ENCODE results near the gene BICDL2.
A peak's percentile ranks its signal among the peaks of the same experiment; 100 is the strongest.

The BICDL2 gene

GRCh38 chr16:3046641-3047386, 10.1 kb upstream of the BICDL2 start:
- Histone ChIP-seq H3K4me3 (ENCODE audit: extremely low read depth, insufficient read depth, low read length, poor library complexity, severe bottlenecking) (peak overlapping the region; percentile 51), H3K27ac (ENCODE audit: low read depth, low read length, severe bottlenecking) (no peak overlapping the region), H3K9me3 (ENCODE audit: control insufficient read depth, low read length) (no peaks in the 10 kb centered on the region), H3K4me1 (ENCODE audit: control insufficient read depth, insufficient read depth, low read length, poor library complexity, severe bottlenecking) (no peaks in the 10 kb centered on the region), H3K36me3 (ENCODE audit: control insufficient read depth, insufficient read depth, low read length) (no peaks in the 10 kb centered on the region)
- WGBS, 2 experiments (ENCODE audit: insufficient coverage in 2 of 2), result 3 to 5% methylated on average over 27 to 45 of the region's 54 CpGs

- WGBS, 2 experiments (ENCODE audit: insufficient coverage in 2 of 2), result 0% methylated on average over 52 to 69 of the region's 86 CpGs
- H3K9me3 ChIP-seq (ENCODE audit: control insufficient read depth, low read length), result no peaks in the 10 kb centered on the region
- no peak within 1 kb of the TSS for H3K27ac ChIP-seq (ENCODE audit: low read depth, low read length, severe bottlenecking)
- H3K4me1 ChIP-seq (ENCODE audit: control insufficient read depth, insufficient read depth, low read length, poor library complexity, severe bottlenecking), result no peaks in the 10 kb centered on the region
- H3K4me3 ChIP-seq (ENCODE audit: extremely low read depth, insufficient read depth, low read length, poor library complexity, severe bottlenecking), result peak within 1 kb of the TSS; percentile 51
- no peaks in the 10 kb centered on the region for H3K36me3 ChIP-seq (ENCODE audit: control insufficient read depth, insufficient read depth, low read length)
These were observed 9.3 kb upstream of the BICDL2 start, which contains the start of gene MMP25 for GRCh38 chr16:3045758-3046640. MMP25 (plus strand) TSS chr16:3046561; CDS start chr16:3046918, 357 bp downstream.

GRCh38 chr16:3044708-3045107, 8.0 kb upstream of the BICDL2 start:
- Histone ChIP-seq H3K27ac (ENCODE audit: low read depth, low read length, severe bottlenecking) (no peak overlapping the region), H3K4me3 (ENCODE audit: extremely low read depth, insufficient read depth, low read length, poor library complexity, severe bottlenecking) (no peak overlapping the region), H3K36me3 (ENCODE audit: control insufficient read depth, insufficient read depth, low read length) (no peaks in the 10 kb centered on the region), H3K9me3 (ENCODE audit: control insufficient read depth, low read length) (no peaks in the 10 kb centered on the region), H3K4me1 (ENCODE audit: control insufficient read depth, insufficient read depth, low read length, poor library complexity, severe bottlenecking) (no peaks in the 10 kb centered on the region)
- whole genome bisulfite sequencing, 2 experiments (ENCODE audit: insufficient coverage in 2 of 2), result 94 to 96% methylated on average over 4 to 5 of the region's 6 CpGs

- Histone ChIP-seq H3K9me3 (ENCODE audit: control insufficient read depth, low read length) (no peaks in the 10 kb centered on the region), H3K27ac (ENCODE audit: low read depth, low read length, severe bottlenecking) (no peak overlapping the region), H3K4me3 (ENCODE audit: extremely low read depth, insufficient read depth, low read length, poor library complexity, severe bottlenecking) (no peak overlapping the region), H3K36me3 (ENCODE audit: control insufficient read depth, insufficient read depth, low read length) (no peaks in the 10 kb centered on the region), H3K4me1 (ENCODE audit: control insufficient read depth, insufficient read depth, low read length, poor library complexity, severe bottlenecking) (no peaks in the 10 kb centered on the region)
- WGBS, 2 experiments (ENCODE audit: insufficient coverage in 2 of 2), result 100% methylated on average over 1 of the region's 3 CpGs; no CpG with 5 or more reads in 1 of the 2 experiments
These were observed 5.6 kb upstream of the BICDL2 start for GRCh38 chr16:3042376-3042775.

- H3K9me3 ChIP-seq (ENCODE audit: control insufficient read depth, low read length), result no peaks in the 10 kb centered on the region
- H3K27ac ChIP-seq (ENCODE audit: low read depth, low read length, severe bottlenecking), result no peak overlapping the region
- no peaks in the 10 kb centered on the region for H3K4me1 ChIP-seq (ENCODE audit: control insufficient read depth, insufficient read depth, low read length, poor library complexity, severe bottlenecking)
- H3K4me3 ChIP-seq (ENCODE audit: extremely low read depth, insufficient read depth, low read length, poor library complexity, severe bottlenecking), result no peak overlapping the region
- 83 to 87% methylated on average over 4 to 5 of the region's 5 CpGs for WGBS, 2 experiments (ENCODE audit: insufficient coverage in 2 of 2)
- H3K36me3 ChIP-seq (ENCODE audit: control insufficient read depth, insufficient read depth, low read length), result no peaks in the 10 kb centered on the region
These were observed 2.2 kb upstream of the BICDL2 start for GRCh38 chr16:3038896-3039295.

- WGBS, 2 experiments (ENCODE audit: insufficient coverage in 2 of 2), result 63 to 70% methylated on average over 9 to 11 of the region's 11 CpGs
- Histone ChIP-seq H3K27ac (ENCODE audit: low read depth, low read length, severe bottlenecking) (no peak overlapping the region), H3K4me3 (ENCODE audit: extremely low read depth, insufficient read depth, low read length, poor library complexity, severe bottlenecking) (no peak overlapping the region), H3K36me3 (ENCODE audit: control insufficient read depth, insufficient read depth, low read length) (no peaks in the 10 kb centered on the region), H3K9me3 (ENCODE audit: control insufficient read depth, low read length) (no peaks in the 10 kb centered on the region), H3K4me1 (ENCODE audit: control insufficient read depth, insufficient read depth, low read length, poor library complexity, severe bottlenecking) (no peaks in the 10 kb centered on the region)
These were observed 1.5 kb upstream of the BICDL2 start for GRCh38 chr16:3038256-3038655.

- 8 to 13% methylated on average over 20 to 25 of the region's 40 CpGs for WGBS, 2 experiments (ENCODE audit: insufficient coverage in 2 of 2)
- no peaks in the 10 kb centered on the region for H3K4me1 ChIP-seq (ENCODE audit: control insufficient read depth, insufficient read depth, low read length, poor library complexity, severe bottlenecking)
These were observed 595 bp downstream of the BICDL2 start for GRCh38 chr16:3035972-3036725.

GRCh38 chr16:3035289-3035971, 1.3 kb downstream of the BICDL2 start:
- Histone ChIP-seq H3K4me1 (ENCODE audit: control insufficient read depth, insufficient read depth, low read length, poor library complexity, severe bottlenecking) (no peaks in the 10 kb centered on the region), H3K36me3 (ENCODE audit: control insufficient read depth, insufficient read depth, low read length) (no peaks in the 10 kb centered on the region), H3K4me3 (ENCODE audit: extremely low read depth, insufficient read depth, low read length, poor library complexity, severe bottlenecking) (no peak overlapping the region), H3K27ac (ENCODE audit: low read depth, low read length, severe bottlenecking) (no peak overlapping the region), H3K9me3 (ENCODE audit: control insufficient read depth, low read length) (no peaks in the 10 kb centered on the region)
- 62 to 74% methylated on average over 8 to 19 of the region's 19 CpGs for WGBS, 2 experiments (ENCODE audit: insufficient coverage in 2 of 2)

More at GRCh38 chr16:3035972-3036725, 595 bp downstream of the BICDL2 start:
- Histone ChIP-seq H3K4me3 (ENCODE audit: extremely low read depth, insufficient read depth, low read length, poor library complexity, severe bottlenecking) (no peak overlapping the region), H3K36me3 (ENCODE audit: control insufficient read depth, insufficient read depth, low read length) (no peaks in the 10 kb centered on the region), H3K9me3 (ENCODE audit: control insufficient read depth, low read length) (no peaks in the 10 kb centered on the region), H3K27ac (ENCODE audit: low read depth, low read length, severe bottlenecking) (no peak overlapping the region)

- WGBS, 2 experiments (ENCODE audit: insufficient coverage in 2 of 2), result 68% methylated on average over 6 to 7 of the region's 7 CpGs
- H3K27ac ChIP-seq (ENCODE audit: low read depth, low read length, severe bottlenecking), result no peak overlapping the region
- no peak overlapping the region for H3K4me3 ChIP-seq (ENCODE audit: extremely low read depth, insufficient read depth, low read length, poor library complexity, severe bottlenecking)
- H3K9me3 ChIP-seq (ENCODE audit: control insufficient read depth, low read length), result no peaks in the 10 kb centered on the region
- H3K4me1 ChIP-seq (ENCODE audit: control insufficient read depth, insufficient read depth, low read length, poor library complexity, severe bottlenecking), result peaks cover 7% of the 10 kb centered on the region
- no peaks in the 10 kb centered on the region for H3K36me3 ChIP-seq (ENCODE audit: control insufficient read depth, insufficient read depth, low read length)
These were observed 4.1 kb downstream of the BICDL2 start for GRCh38 chr16:3032624-3033023.
